GM12864 (cell line): ENCODE data around the gene DSCAML1.

Source experiments
- DNase-seq: peaks from one replicate; pipeline ENCODE4 v3.0.0-alpha.2; 2011; ENCODE audit warnings: low read depth
- H3K4me3 ChIP-seq: 2 replicates; pipeline ENCODE4 v1.5.1; 2011; ENCODE audit warnings: mild to moderate bottlenecking, low read depth, low read length, control low read depth
- CTCF ChIP-seq: IDR thresholded peaks from 2 replicates; pipeline ENCODE4 v1.5.1; 2011; ENCODE audit warnings: low read depth, mild to moderate bottlenecking, moderate library complexity, low read length, control low read depth, inconsistent platforms; ENCODE audit errors: missing control alignments

DSCAML1 gene

GRCh38 chr11:117413616-117414015 is 383.4 kb downstream of the DSCAML1 start:
- H3K4me3 ChIP-seq, result no peak overlapping the region
- DNase-seq, result no peak
- no peak for TF ChIP-seq CTCF

GRCh38 chr11:117412653-117413275 is 384.3 kb downstream of the DSCAML1 start:
- TF ChIP-seq CTCF, result no peak
- DNase-seq, result no peak

GRCh38 chr11:117412176-117412575 is 384.8 kb downstream of the DSCAML1 start:
- DNase-seq, result no peak
- no peak overlapping the region for H3K4me3 ChIP-seq
- no peak for TF ChIP-seq CTCF

More at GRCh38 chr11:117412653-117413275, 384.3 kb downstream of the DSCAML1 start:
- no peak overlapping the region for H3K4me3 ChIP-seq

GRCh38 chr11:117411736-117412135 is 385.3 kb downstream of the DSCAML1 start:
- H3K4me3 ChIP-seq, result no peak overlapping the region
- TF ChIP-seq CTCF, result no peak
- no peak for DNase-seq

- no peak for DNase-seq
- no peak for TF ChIP-seq CTCF
- no peak overlapping the region for H3K4me3 ChIP-seq
Measured at GRCh38 chr11:117410861-117411710, 385.9 kb downstream of the DSCAML1 start.

GRCh38 chr11:117410238-117410637 is 386.8 kb downstream of the DSCAML1 start:
- H3K4me3 ChIP-seq, result no peak overlapping the region
- no peak for TF ChIP-seq CTCF
- DNase-seq, result no peak
